ENCODE measurements around the gene TTLL3.
"Not testable (repeated sequence)": the region's sequence is repeated elsewhere in the genome, so short reads cannot be mapped to it uniquely, and the experiment has no call there.

Gene TTLL3

DNA sequence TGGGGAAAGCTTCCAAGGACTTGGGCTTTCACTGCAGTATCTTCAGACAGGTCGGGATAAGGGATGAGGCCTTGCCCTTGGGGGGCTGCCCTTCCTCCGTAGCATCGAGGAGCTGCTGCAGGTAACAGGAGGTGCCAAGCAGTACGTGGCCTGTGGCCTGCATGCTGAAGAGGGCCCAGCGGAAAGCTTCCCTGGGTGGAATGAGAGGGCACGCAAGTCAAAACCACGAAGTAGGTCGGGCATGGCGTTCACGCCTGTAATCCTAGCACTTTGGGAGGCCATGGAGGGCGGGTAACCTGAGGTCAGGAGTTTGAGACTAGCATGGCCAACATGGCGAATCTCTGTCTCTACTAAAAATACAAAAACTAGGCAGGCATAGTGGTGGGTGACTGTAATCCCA is 57.0 kb downstream of the TTLL3 start:
- TF ChIP-seq POLR2AphosphoS5 (IDR thresholded peaks at IDR 0.05; ENCODE audit: low read depth, low read length), result no peak
- no peak for TF ChIP-seq POLR2A (IDR thresholded peaks at IDR 0.05; ENCODE audit: low read depth, low read length)
- no peak for TF ChIP-seq TAF1 (IDR thresholded peaks at IDR 0.05; ENCODE audit: borderline replicate concordance, low read depth, low read length)
- no peak for FAIRE-seq
- no peak for DNase-seq (ENCODE audit: insufficient read length)

DNA sequence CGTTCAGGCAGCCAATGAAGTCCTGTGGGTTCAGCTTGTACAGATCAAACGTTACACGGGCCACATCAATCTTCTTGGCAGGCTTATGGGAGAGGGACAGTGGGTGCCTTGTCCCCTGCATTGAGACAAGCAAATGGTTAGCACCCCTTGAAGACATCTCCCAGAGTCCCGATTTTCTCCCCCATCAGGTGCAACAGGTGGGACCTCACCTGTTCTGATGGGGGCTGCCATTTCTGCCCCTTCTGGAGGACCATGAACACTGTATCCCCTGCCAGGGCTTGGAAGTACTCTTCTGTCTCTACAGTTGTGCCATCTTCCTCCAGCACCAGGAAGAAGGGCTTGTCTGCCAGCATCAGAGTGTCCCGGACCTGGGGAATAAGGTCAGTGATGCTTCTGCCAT is 59.9 kb downstream of the TTLL3 start:
- DNase-seq (ENCODE audit: insufficient read length) (no peak), FAIRE-seq (no peak)
- TF ChIP-seq POLR2AphosphoS5 (IDR thresholded peaks at IDR 0.05; ENCODE audit: low read depth, low read length) (no peak), TAF1 (IDR thresholded peaks at IDR 0.05; ENCODE audit: borderline replicate concordance, low read depth, low read length) (no peak), POLR2A (IDR thresholded peaks at IDR 0.05; ENCODE audit: low read depth, low read length) (no peak)

DNA sequence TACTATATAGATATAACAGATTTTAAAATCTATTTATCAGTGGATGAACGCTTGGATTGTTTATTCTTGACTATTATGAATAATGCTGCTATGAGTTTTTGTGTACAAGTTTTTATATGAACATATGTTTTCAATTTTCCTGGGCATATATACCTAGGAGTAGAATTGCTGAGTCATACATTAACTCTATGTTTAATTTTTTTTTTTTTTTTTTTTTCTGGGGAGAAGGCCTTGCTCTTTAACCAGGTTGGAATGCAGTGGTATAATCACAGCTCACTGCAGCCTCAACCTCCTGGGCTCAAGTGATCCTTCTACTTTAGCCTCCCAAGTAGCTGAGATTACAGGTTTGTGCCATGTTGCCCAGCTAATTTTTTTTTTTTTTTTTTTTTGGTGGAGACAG is 60.9 kb downstream of the TTLL3 start:
- no peak for FAIRE-seq
- TF ChIP-seq POLR2A (IDR thresholded peaks at IDR 0.05; ENCODE audit: low read depth, low read length) (no peak), TAF1 (IDR thresholded peaks at IDR 0.05; ENCODE audit: borderline replicate concordance, low read depth, low read length) (no peak), POLR2AphosphoS5 (IDR thresholded peaks at IDR 0.05; ENCODE audit: low read depth, low read length) (no peak)
- DNase-seq (ENCODE audit: insufficient read length), result no peak

DNA sequence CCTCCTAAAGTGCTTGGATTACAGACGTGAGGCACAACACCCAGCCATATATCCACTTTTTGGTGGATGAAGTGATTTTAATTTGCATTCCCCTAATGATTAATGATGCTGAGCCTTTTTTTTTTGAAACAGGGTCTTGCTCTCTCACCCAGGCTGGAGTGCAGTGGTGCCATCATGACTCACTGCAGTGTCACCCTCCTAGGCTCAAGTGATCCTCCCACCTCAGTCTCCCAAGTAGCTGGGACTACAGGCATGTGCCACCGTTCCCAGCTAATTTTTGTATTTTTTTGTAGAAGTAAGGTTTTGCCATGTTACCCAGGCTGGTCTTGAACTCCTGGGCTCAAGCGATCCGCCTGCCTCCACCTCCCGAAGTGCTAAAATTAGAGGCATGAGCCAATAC is 62.0 kb downstream of the TTLL3 start:
- DNase-seq (ENCODE audit: insufficient read length); FAIRE-seq: not testable (repeated sequence)

DNA sequence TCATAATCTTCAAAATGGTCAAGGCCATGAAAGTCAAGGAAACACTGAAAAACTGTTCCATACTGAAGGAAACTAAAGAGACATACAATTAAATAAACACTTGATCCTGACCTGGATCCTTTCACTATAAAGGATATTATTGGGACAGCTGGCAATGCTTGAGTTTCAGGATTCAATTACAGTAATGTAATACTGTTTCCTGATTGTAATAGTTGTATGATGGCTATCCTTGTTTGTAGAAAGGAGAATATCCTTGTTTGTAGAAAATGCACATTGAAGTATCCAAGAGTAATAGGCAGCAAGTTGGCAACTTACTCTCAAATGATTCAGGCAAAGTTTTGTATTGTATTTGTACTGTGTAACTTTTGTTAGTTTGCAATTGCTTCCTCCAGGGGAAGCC is 65.4 kb downstream of the TTLL3 start:
- DNase-seq (ENCODE audit: insufficient read length), result no peak
- FAIRE-seq, result no peak
- TF ChIP-seq POLR2AphosphoS5 (IDR thresholded peaks at IDR 0.05; ENCODE audit: low read depth, low read length) (no peak), POLR2A (IDR thresholded peaks at IDR 0.05; ENCODE audit: low read depth, low read length) (no peak), TAF1 (IDR thresholded peaks at IDR 0.05; ENCODE audit: borderline replicate concordance, low read depth, low read length) (no peak)

DNA sequence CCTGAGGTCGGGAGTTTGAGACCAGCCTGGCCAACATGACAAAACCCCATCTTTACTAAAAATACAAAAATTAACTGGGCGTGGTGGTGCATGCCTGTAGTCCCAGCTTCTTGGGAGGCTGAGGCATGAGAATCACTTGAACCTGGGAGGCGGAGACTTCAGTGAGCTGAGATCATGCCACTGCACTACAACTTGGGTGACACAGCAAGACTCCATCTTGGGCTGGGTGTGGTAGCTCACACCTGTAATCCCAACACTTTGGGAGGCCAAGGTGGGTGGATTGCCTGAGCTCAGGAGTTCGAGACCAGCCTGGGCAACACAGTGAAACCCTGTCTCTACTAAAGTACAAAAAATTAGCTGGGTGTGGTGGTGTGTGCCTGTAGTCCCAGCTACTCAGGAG is 66.2 kb downstream of the TTLL3 start:
- not testable (repeated sequence) for DNase-seq (ENCODE audit: insufficient read length); FAIRE-seq

DNA sequence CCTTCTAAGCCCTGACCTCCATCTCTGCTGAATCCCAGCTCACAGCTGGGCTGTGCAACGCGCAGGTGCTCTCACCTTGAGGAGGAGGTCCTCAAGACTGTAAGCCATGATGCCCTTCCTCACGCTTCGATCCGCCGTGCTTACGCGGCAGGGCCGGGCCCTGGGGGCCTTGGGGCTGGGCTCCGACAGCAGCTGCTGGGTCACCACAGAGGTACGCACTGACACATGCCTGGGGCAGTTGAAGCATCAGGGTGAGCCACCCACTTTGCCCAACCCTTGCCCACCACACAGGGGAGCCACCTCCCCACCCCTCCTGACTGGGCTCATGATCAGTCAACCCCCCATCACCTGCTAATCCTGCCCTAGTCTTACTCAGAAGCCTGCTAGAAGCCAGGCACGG is 66.9 kb downstream of the TTLL3 start:
- TF ChIP-seq TAF1 (IDR thresholded peaks at IDR 0.05; ENCODE audit: borderline replicate concordance, low read depth, low read length), result no peak
- no peak for FAIRE-seq

DNA sequence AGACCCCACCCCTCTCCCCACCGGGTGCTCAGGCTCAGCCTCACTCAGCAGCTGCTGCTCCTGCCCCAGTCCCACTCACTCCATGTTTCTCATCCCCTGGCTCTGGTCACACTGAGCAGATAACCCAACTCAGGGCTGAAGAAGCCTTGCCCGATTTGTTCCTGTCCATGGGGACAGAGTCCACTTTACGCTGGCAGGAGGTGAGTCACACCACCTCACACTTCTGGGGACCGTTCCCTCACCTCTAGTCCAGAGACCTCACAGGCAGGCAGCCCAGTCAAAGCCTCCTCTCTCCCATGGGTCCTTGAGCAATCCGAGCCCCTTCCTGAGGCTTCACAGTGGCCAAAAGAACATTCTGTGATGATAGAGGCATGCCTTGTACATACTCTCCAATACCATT is 68.6 kb downstream of the TTLL3 start:
- TF ChIP-seq POLR2A (IDR thresholded peaks at IDR 0.05; ENCODE audit: low read depth, low read length) (no peak), TAF1 (IDR thresholded peaks at IDR 0.05; ENCODE audit: borderline replicate concordance, low read depth, low read length) (no peak), POLR2AphosphoS5 (IDR thresholded peaks at IDR 0.05; ENCODE audit: low read depth, low read length) (no peak)
- DNase-seq (ENCODE audit: insufficient read length) (no peak), FAIRE-seq (no peak)

More for the DNA sequence above, 66.9 kb downstream of the TTLL3 start:
- DNase-seq (ENCODE audit: insufficient read length), result no peak

DNA sequence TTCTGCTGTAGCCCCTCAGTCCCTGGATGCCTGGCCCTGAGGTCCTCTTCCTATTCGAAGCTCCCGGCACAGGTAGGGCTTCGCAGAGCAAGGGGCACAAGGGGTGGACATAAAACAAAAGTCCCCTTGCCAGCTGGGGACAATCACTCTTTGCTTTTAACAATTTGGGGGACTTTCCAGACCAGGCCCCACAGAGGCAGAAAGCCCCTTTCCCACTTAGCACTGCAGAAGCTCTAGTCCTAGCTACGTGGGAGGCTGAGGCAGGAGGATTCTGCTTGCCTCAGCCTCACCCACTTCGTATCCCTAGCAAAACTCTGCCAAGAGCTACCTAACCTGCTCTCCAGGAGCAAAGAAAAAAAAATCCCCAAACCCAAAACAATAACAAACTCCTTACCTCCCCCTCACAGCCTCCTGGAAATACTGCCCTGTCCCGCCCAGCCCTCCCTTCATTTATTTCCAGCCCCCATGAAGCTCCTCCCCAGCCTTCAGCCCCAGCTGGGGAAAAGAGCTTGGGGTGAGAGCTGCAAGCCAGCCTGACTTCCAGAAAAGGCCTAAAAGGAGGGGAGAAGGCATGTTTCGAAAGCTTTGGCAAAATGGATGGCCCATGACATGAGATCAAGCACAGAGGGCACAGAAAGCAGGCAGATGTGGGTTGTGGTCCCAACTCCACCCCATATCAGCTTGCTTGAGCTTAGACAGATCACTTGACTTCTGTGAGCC is 69.9 kb downstream of the TTLL3 start, which contains the start of gene CIDEC:
Gene CIDEC (minus strand): TSS at position 424 of the 720 bp plus-strand sequence. CDS start 1,767 bp downstream, outside the sequence.
- DNase-seq (ENCODE audit: insufficient read length) (no peak), FAIRE-seq (no peak)
- TF ChIP-seq TAF1 (IDR thresholded peaks at IDR 0.05; ENCODE audit: borderline replicate concordance, low read depth, low read length) (no peak), POLR2AphosphoS5 (IDR thresholded peaks at IDR 0.05; ENCODE audit: low read depth, low read length) (no peak), POLR2A (IDR thresholded peaks at IDR 0.05; ENCODE audit: low read depth, low read length) (no peak)

DNA sequence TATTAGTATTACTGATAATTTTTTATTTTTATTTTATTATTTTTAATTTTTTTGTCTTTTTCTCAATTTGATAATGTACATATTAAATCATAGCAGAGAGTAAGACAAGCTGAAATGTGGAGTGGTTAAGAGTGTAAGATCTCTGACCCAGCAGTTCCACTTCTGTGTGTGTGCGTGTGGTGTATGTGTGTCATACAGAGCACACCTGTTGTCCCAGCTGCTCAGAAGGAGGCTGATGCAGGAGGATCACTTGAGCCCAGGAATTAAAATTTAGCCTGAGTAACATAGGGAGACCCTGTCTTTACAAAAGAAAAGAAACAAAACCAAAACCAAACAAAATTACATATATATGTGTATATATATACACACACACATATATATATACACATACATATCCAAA is 71.4 kb downstream of the TTLL3 start:
- DNase-seq (ENCODE audit: insufficient read length), result no peak
- TF ChIP-seq POLR2AphosphoS5 (IDR thresholded peaks at IDR 0.05; ENCODE audit: low read depth, low read length), result no peak
- TF ChIP-seq POLR2A (IDR thresholded peaks at IDR 0.05; ENCODE audit: low read depth, low read length), result no peak
- TF ChIP-seq TAF1 (IDR thresholded peaks at IDR 0.05; ENCODE audit: borderline replicate concordance, low read depth, low read length), result no peak
- no peak for FAIRE-seq

DNA sequence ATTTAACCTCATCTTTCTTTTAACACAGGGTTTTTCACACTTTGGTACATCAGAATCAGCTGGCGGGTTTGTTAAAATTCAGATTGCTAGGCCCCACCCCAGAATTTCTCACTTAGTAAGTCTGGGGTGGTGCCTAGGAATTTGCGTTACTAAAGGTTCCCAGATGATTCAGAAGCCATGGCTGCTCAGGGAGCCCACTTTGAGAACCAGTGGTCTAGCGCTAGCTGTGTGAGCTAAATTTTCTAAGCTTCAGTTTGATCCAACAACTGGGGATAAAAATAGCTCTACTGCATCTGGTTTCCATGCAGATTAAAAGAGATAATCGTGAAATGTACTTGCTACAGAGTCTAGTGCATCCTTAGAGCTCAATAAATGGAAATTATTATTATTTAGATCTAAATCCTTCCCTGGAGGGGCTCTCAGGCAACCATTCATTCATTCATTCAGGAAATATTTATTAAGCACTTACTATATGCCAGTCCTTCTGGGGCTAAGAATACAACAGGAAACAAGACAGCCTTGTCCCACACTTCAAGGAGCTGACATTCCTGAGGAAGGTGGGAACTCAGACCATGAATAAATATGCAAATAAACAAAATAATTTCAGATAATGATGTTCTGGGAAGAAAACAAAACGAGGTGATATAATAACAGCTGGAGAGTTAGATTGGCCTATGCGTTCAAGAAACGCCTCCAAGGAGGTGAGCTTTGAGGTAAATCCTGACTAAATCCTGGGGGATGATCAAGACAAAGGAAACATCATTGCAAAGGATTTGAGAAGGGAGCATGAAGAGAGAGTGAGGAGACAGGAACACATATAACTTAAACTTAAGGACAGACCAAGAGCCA is 73.9 kb downstream of the TTLL3 start:
- DNase-seq (ENCODE audit: insufficient read length) (no peak), FAIRE-seq (no peak)

DNA sequence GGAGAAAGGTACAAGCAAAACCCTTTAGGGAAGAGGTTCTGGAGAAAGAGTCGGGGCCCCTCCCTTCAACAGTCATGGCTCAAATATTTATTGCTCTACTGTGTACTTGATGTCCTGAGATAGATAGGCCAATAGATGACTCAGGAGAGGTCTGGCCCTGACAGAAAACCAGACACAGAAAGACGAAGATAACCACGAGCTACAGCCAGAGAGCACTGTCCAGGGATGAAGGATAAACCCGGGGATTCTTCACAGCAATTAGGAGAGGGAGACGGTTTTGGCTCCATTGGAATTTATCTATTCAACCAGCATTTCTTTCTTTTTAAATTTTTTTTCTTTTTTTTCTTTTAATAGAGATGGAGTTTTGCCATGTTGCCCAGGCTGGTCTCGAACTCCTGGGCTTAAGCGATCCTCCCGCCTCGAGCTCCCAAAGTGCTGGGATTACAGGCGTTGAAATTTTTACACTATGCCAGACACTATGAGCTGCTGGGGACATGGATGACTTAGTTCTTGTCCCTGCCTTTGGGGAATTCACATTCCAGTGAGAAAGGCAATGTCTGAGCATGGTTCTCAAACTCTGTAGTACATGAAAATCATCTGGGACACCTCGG is 74.6 kb downstream of the TTLL3 start:
- no peak for FAIRE-seq
- no peak for TF ChIP-seq TAF1 (IDR thresholded peaks at IDR 0.05; ENCODE audit: borderline replicate concordance, low read depth, low read length)
- TF ChIP-seq POLR2A (IDR thresholded peaks at IDR 0.05; ENCODE audit: low read depth, low read length), result no peak
- no peak for TF ChIP-seq POLR2AphosphoS5 (IDR thresholded peaks at IDR 0.05; ENCODE audit: low read depth, low read length)
- DNase-seq (ENCODE audit: insufficient read length), result no peak

More for the DNA sequence above, 73.9 kb downstream of the TTLL3 start:
- TF ChIP-seq POLR2AphosphoS5 (IDR thresholded peaks at IDR 0.05; ENCODE audit: low read depth, low read length), result no peak
- no peak for TF ChIP-seq POLR2A (IDR thresholded peaks at IDR 0.05; ENCODE audit: low read depth, low read length)
- TF ChIP-seq TAF1 (IDR thresholded peaks at IDR 0.05; ENCODE audit: borderline replicate concordance, low read depth, low read length), result no peak

All from GM12892 (cell line).